HepG2 (cell line): ENCODE data around the gene NAT14. TPM values are rescaled to one million over a fixed set of nuclear protein-coding genes. Genes with fewer than 3 reads are reported as not detected.

Source experiments
- DZIP1 ChIP-seq: sonication (generic); formaldehyde crosslinking; IDR thresholded peaks from 2 replicates; pipeline ENCODE4 v1.5.0; 2020; ENCODE audit warnings: mild to moderate bottlenecking, missing genetic modification reagents
- LRRFIP1 ChIP-seq: sonication (generic); formaldehyde crosslinking; conservative IDR thresholded peaks from 2 replicates; pipeline ENCODE4 v1.4.0; 2020; ENCODE audit warnings: missing genetic modification reagents
- RELA ChIP-seq: sonication (generic); formaldehyde crosslinking; IDR thresholded peaks from 2 replicates; pipeline ENCODE4 v1.4.0; 2020; ENCODE audit warnings: missing genetic modification reagents
- SIX1 ChIP-seq: sonication (generic); formaldehyde crosslinking; IDR thresholded peaks from 2 replicates; pipeline ENCODE4 v1.4.0; 2020; ENCODE audit warnings: missing genetic modification reagents, borderline replicate concordance
- SP140L ChIP-seq: sonication (generic); formaldehyde crosslinking; IDR thresholded peaks from 2 replicates; pipeline ENCODE4 v1.4.0; 2020; ENCODE audit warnings: missing genetic modification reagents, borderline replicate concordance
- SRSF1 ChIP-seq: fragments of 200-400 bp; formaldehyde crosslinking; optimal IDR thresholded peaks from 2 replicates; pipeline ENCODE3; 2017; ENCODE audit warnings: mild to moderate bottlenecking, low read depth, low read length, moderate library complexity
- TMF1 ChIP-seq: sonication (generic); formaldehyde crosslinking; IDR thresholded peaks from 2 replicates; pipeline ENCODE4 v1.8.1; 2022; ENCODE audit warnings: low read depth, missing genetic modification reagents
- ZC3H13 ChIP-seq: sonication (generic); formaldehyde crosslinking; IDR thresholded peaks from 2 replicates; pipeline ENCODE4 v1.8.1; 2023; ENCODE audit warnings: mild to moderate bottlenecking, missing genetic modification reagents, moderate library complexity
- ZNF318 ChIP-seq: sonication (generic); formaldehyde crosslinking; IDR thresholded peaks from 2 replicates; pipeline ENCODE4 v1.4.0; 2020; ENCODE audit warnings: mild to moderate bottlenecking, missing genetic modification reagents
- ZNF460 ChIP-seq: sonication (generic); formaldehyde crosslinking; IDR thresholded peaks from 2 replicates; pipeline ENCODE4 v1.5.1; 2020; ENCODE audit warnings: missing genetic modification reagents, mild to moderate bottlenecking, borderline replicate concordance
- ZNF710 ChIP-seq: sonication (generic); formaldehyde crosslinking; IDR thresholded peaks from 2 replicates; pipeline ENCODE4 v1.5.0; 2020; ENCODE audit warnings: mild to moderate bottlenecking, missing genetic modification reagents, borderline replicate concordance
- ZNF781 ChIP-seq: sonication (generic); formaldehyde crosslinking; IDR thresholded peaks from 2 replicates; pipeline ENCODE4 v1.5.1; 2020; ENCODE audit warnings: borderline replicate concordance, mild to moderate bottlenecking, missing genetic modification reagents; ENCODE audit errors: not compliant biosample characterization
- polyA plus RNA-seq, 8 experiments: library from polyadenylated mRNA; depleted of rRNA in 3 of 8; stranded (reverse) in 7 of 8; unstranded in 1 of 8; fragments of >200 nt; fragmentation: Illumina TruSeq in 4 of 8; extraction: Trizol in 4 of 8; gene quantifications; 2 replicates each; pipeline versions ENCODE4 v1.2.1 to v1.2.3, GENCODE V29; 2011 to 2016; ENCODE audit warnings: low read depth in 4 of 8, missing spikeins in 1 of 8, mixed read lengths in 1 of 8; ENCODE audit not compliant: insufficient read depth in 1 of 8
- total RNA-seq, 5 experiments: library from RNA; depleted of rRNA; stranded (reverse); fragments of >200 nt; fragmentation: Illumina TruSeq; extraction: Trizol; gene quantifications; 2 replicates each; pipeline ENCODE4 v1.2.3, GENCODE V29; 2016; ENCODE audit warnings: low read depth in 1 of 5

NAT14 gene
- total and polyA plus RNA-seq, 2 of the 13 experiments (the other 11 are each of a cell fraction or from before 2014, with no cell fraction given): 20.7 to 22.3 TPM

GRCh38 chr19:55476100-55476775 is 8.8 kb upstream of the NAT14 start, which contains the start of gene ZNF628 (continued):
- TF ChIP-seq ZC3H13 (CRISPR knock-in tag): no peak
- TF ChIP-seq ZNF318: peak; percentile 89; the same call in 1 of the 2 replicates
- TF ChIP-seq SP140L (CRISPR knock-in tag): no peak
- no peak for TF ChIP-seq RELA
- TF ChIP-seq SRSF1: peak; percentile 63
- peak; percentile 93 for TF ChIP-seq ZNF781
- TF ChIP-seq ZNF710 (CRISPR knock-in tag): peak; percentile 41; the same call in 1 of the 2 replicates
- TF ChIP-seq SIX1: 0 out of 2 replicates have a peak, but pooled peaks have one; percentile 10
- no peak for TF ChIP-seq DZIP1 (CRISPR knock-in tag)
- TF ChIP-seq TMF1: peak; percentile 38; the same call in 1 of the 2 replicates
- TF ChIP-seq ZNF460 (CRISPR knock-in tag): no peak
- no peak for TF ChIP-seq LRRFIP1 (CRISPR knock-in tag)
